ENCODE results near the gene RBMS2.

DNA sequence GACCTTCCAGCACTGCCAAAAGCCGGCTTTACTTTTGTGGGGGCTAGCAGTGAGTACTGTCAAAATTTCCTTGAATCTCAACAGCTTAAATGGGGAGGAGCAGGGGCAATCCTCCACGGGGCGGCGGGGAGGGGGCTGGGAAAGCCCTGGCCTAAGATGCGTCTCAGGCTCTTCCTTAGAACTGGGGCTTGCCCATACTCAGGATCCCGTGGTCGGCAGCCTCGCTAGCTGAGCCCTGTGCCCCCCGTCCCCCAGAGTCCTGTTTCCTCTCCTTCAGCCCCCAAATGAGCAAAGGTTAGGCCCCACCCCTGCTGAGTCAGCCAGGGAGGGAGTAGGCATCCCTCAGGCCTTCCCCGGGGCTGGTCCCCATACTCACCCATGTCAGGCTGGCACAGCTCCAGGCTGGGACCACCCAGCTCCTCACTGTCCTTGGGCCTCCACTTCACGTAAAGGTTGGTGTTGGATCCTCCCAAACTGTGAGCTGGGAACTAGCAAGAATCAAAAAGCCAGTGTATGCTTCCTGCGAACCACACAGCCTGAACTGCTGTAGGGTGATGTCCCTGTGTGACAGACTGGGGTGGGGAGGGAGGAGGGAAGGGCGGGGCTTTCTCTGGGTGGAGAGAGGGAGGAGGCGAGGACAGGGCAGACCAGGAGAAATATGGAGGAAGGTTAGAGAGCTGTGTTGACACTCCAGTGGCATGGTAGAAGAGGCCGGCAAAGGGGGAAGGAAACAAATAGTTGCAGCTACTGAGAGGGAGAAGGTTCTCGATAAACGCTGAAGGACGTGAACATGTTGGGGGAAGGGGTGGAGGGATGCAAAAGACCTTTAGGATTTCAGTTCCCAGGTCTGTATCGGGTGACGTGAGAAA lies 114.4 kb downstream of the RBMS2 start:
- TF ChIP-seq, protein P1, sequence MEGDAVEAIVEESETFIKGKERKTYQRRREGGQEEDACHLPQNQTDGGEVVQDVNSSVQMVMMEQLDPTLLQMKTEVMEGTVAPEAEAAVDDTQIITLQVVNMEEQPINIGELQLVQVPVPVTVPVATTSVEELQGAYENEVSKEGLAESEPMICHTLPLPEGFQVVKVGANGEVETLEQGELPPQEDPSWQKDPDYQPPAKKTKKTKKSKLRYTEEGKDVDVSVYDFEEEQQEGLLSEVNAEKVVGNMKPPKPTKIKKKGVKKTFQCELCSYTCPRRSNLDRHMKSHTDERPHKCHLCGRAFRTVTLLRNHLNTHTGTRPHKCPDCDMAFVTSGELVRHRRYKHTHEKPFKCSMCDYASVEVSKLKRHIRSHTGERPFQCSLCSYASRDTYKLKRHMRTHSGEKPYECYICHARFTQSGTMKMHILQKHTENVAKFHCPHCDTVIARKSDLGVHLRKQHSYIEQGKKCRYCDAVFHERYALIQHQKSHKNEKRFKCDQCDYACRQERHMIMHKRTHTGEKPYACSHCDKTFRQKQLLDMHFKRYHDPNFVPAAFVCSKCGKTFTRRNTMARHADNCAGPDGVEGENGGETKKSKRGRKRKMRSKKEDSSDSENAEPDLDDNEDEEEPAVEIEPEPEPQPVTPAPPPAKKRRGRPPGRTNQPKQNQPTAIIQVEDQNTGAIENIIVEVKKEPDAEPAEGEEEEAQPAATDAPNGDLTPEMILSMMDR (conservative IDR thresholded peaks at IDR 0.05): no peak
- 0 out of 2 replicates have a peak, but pooled peaks have one; percentile 16 for TF ChIP-seq ZFX (IDR thresholded peaks at IDR 0.05)
